GM20000 (cell line): Measurements from ENCODE around the gene SRSF3.
"Not testable (repeated sequence)": the region's sequence is repeated elsewhere in the genome, so short reads cannot be mapped to it uniquely, and the experiment has no call there.

Source experiments
- DNase-seq: peaks from one replicate; pipeline ENCODE4 v3.0.0; 2012; ENCODE audit warnings: low spot score
- TF ChIP-seq, protein P1 (sequence below): IDR thresholded peaks from 2 replicates; pipeline ENCODE4 v1.5.1; 2012; ENCODE audit warnings: mild to moderate bottlenecking, control low read depth; ENCODE audit errors: extremely low read depth, missing control alignments

The SRSF3 gene

DNA sequence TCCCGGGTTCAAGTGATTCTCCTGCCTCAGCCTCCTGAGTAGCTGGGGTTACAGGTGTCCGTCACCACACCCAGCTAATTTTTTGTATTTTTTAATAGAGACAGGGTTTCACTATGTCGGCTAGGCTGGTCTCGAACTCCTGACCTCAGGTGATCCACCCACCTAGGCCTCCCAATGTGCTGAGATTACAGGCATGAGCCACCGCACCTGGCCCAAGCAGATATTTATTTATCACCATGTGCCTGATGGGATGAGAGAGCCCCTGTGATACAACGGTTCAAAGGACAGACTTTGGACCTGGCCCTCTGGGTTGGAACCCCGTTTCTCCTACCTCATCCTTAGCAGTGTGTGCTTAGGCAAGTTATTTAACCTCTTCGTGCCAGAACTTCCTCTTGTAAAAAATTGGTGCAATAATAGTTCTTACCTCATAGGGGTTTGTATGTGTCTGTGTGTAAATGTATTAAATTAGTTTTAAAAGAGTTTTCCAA, 27.7 kb upstream of the SRSF3 start:
- TF ChIP-seq, protein P1, sequence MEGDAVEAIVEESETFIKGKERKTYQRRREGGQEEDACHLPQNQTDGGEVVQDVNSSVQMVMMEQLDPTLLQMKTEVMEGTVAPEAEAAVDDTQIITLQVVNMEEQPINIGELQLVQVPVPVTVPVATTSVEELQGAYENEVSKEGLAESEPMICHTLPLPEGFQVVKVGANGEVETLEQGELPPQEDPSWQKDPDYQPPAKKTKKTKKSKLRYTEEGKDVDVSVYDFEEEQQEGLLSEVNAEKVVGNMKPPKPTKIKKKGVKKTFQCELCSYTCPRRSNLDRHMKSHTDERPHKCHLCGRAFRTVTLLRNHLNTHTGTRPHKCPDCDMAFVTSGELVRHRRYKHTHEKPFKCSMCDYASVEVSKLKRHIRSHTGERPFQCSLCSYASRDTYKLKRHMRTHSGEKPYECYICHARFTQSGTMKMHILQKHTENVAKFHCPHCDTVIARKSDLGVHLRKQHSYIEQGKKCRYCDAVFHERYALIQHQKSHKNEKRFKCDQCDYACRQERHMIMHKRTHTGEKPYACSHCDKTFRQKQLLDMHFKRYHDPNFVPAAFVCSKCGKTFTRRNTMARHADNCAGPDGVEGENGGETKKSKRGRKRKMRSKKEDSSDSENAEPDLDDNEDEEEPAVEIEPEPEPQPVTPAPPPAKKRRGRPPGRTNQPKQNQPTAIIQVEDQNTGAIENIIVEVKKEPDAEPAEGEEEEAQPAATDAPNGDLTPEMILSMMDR = no peak
- no peak for DNase-seq

DNA sequence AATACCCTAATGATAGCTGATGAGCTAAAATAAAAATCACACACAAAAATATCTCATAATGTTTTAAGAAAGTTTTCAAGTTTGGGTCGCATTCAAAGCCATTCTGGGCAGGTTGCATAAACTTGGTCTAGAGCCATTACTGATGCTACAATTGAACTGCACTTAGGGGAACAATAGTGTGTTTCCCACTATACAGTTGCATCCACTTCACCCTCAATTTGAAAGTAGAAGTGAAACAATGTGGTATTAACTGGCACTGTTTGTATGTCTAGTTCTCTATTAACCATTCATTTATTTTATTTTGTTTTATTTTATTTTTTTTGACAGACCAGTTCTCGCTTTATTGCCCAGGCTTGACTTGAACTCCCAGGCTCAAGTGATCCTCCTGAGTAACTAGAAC, 23.9 kb upstream of the SRSF3 start:
- TF ChIP-seq, protein P1 = no peak
- DNase-seq = no peak

- no peak for DNase-seq
- TF ChIP-seq, protein P1 = no peak
These were observed 22.8 kb upstream of the SRSF3 start for GRCh38 chr6:36571122-36572043.

GRCh38 chr6:36572353-36573311, 21.5 kb upstream of the SRSF3 start:
- not testable (repeated sequence) for DNase-seq

- no peak for DNase-seq
- TF ChIP-seq, protein P1 = no peak
These were observed 19.5 kb upstream of the SRSF3 start for GRCh38 chr6:36574679-36575078.

GRCh38 chr6:36576578-36576977, 17.6 kb upstream of the SRSF3 start:
- no peak for DNase-seq
- TF ChIP-seq, protein P1 = no peak

DNA sequence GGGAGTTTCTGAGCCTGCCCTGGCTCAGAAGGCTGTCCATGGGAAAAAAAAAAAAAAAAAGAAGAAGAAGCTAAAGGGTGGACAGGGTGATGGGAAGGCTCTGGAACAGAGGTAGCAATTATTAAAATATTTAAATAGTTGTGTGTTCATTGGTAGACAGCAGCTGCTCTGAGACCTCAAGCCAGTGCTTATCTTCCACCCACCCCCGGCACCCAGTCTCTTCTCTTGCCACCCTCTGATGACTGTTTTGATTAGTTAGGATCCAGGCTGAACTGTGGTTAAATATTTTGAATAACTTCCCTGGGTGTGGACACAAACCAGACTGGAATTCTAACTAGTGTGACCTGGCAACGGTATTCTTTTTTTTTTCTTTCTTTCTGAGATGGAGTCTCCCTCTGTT, 16.9 kb upstream of the SRSF3 start:
- DNase-seq = no peak
- TF ChIP-seq, protein P1 = no peak
